HuH-7.5 (cell line): ENCODE results near the gene MSI2.

Experiments
- DNase-seq: peaks from one replicate; pipeline ENCODE4 v3.0.0; 2011; ENCODE audit warnings: low spot score

Gene MSI2

DNA sequence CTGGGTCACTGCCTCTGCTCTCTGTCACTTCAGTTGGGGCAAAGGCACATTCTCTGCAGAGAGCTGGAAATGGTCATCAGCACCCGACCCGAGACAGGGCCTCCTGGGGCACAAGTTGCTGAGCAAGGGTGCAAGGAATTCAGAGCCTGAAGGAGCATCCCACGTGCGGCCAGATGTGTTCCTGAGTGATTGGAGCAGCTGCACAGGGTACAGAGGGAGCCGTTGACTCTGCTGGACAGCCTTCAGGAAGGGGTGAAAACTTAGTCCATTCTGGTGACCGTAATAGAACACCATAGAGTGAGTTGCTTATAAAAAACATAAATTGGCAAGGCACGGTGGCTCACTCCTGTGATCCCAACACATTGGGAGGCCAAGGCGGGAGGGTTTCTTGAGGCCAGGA, 382.0 kb downstream of the MSI2 start:
- no peak for DNase-seq

DNA sequence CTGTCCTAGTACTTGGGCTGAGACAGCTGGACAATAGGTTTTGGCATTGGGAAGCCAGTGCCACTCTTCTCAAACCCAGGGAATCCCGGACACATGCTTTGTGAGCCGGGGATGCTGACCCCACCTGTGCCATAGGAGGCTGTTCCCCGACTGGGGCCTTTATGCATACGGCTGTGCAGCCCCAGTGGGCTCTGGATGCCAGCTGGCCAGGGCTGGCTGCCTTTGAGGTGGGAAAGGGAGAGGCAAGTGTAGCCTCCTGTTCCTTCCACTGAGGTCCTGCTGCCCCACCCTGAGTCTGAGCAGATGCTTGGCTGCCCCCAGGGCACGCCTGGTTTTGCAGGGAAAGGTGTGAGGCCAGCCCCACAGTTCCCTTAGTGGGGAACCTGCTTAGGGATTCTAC, 383.1 kb downstream of the MSI2 start:
- no peak for DNase-seq

DNA sequence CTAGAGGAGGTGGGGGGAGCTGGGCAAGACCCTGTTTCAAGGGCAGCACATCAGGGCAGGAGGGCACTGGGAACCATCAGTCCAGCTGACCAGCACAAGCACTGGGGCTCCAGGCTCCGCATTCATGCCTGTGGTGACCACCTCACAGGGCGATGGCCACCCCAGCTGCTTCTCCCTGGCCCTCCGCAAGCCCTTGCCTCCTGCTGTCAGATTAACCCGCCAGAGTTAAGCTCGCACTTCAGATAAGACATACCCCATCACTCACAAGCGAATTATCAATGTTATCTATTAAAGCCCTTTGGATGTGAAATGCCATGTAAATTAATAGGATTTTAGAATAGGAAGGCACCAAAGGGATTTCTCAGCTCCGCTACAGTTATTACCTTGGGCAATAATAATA, 383.8 kb downstream of the MSI2 start:
- no peak for DNase-seq

DNA sequence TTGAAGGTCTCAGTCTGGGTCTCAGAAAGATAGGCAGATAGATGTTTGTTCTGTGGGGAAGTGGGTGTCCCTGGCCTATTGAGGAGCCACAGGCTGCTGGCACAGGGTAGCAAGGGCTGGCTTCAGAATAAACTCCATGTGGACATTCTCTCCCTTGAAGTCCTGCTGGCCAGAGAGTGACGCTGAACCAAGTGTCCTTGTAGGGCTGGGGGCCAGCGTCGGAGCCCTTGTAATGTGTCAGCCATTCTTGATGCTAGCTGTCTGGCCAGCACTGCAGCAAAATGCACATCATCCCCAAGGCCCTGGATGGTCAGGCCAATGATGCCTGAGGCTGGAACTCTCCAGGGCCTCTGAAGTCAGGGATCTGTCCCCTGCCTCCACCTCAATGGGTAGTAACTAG, 385.4 kb downstream of the MSI2 start:
- no peak for DNase-seq

DNA sequence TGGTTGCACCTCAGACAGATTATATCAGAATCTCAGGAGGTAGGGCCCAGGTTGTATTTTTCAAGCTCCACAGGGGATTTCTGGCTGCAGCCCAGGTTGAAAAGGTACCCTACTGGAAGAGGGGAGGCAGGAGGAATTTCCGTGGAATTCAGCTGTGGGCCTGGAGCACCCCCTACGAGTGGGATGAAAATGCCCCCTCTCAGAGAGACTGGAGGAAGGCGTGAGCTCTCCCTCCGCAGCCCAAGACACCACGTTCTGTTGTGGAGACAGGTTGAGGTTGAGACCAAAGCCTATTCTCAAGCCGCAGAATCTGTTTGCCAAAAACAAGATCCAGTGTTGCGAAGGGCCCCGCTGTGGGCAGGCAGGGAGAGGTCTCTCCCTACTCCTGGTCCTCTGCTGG, 386.7 kb downstream of the MSI2 start:
- DNase-seq: no peak

DNA sequence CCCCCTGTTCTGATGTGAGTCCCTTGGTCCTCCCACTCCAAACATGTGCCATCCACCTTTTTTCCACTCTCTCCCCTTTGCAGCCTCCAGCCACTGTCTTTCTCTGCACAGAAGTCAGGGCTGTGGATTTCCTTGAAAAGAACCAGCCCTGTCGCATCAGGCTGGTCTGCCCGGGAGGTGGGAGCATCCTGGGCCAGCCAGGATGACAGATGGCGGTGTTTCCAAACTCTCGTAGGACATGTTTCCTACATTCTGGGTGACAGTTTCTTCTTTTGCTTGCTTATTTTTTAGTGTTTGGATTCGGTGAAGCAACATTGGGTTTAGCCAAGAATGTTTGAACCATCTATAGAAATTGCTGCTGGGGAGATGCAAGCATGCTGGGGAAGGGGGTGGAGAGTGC, 388.0 kb downstream of the MSI2 start:
- no peak for DNase-seq

DNA sequence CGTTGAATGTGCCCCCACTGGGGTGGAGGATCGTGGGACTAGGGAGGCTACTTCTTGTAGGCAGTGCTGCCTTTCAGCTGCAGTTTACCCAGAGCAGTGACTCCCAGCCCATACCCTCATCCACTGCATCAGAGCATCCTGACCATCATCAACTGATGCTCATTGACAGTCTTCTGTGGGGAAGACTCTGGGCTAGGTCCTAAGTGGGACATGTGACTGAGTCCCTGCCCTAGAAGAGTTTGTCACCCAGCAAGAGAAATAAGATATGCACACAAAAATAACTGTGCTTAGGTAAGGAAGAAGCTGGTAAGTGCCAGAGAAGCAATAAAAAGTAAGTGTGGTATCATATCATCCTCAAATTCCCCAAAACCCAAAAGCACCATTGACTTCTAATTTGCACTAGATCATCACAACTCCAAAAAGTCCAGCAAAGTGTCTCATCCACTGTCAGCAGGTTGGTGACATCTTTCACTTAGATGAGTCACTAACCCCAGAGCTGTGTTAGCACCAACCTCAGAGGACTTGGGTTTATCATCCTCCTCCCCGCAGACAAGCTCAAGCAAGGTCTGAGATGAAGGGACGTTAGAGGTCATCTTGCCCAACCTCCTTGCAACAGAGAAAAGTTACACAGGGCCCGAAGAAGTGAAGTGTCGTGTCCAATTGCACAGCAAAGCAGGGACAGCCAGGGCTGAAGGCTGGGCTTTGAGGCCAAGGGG, 389.8 kb downstream of the MSI2 start:
- no peak for DNase-seq

DNA sequence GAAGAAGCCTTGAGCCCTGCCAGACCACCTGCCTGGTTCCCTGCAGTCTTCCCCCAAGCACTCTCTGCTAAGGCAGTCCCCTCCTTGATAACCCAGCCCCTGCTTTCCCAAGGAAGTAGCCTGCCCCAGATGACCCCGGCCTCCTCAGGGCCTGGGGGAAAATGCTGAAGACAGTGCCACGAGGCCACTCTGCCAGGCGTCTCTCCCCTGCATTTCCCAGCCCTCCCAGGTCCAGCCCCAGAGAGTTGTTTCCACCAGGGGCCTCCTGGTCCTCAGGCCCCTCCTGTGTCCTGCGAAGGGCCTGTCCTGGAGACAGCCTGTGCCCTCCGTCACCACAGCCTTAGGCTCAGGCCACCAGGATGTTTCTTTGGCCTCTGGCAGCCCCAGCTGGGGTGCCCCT, 392.4 kb downstream of the MSI2 start:
- no peak for DNase-seq

DNA sequence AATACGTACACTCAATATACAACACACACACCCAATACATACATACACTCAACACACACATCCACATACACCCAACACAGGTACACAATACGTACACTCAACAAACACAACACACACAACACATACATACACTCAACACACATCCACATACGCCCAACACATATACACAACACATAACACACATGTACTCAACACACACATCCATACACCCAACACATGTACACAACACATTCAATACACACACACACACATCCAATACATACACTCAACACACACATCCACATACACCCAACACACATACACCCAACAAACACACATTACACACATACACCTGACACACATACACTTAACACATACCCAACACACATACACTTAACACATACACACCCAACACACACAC, 392.9 kb downstream of the MSI2 start:
- DNase-seq: no peak

DNA sequence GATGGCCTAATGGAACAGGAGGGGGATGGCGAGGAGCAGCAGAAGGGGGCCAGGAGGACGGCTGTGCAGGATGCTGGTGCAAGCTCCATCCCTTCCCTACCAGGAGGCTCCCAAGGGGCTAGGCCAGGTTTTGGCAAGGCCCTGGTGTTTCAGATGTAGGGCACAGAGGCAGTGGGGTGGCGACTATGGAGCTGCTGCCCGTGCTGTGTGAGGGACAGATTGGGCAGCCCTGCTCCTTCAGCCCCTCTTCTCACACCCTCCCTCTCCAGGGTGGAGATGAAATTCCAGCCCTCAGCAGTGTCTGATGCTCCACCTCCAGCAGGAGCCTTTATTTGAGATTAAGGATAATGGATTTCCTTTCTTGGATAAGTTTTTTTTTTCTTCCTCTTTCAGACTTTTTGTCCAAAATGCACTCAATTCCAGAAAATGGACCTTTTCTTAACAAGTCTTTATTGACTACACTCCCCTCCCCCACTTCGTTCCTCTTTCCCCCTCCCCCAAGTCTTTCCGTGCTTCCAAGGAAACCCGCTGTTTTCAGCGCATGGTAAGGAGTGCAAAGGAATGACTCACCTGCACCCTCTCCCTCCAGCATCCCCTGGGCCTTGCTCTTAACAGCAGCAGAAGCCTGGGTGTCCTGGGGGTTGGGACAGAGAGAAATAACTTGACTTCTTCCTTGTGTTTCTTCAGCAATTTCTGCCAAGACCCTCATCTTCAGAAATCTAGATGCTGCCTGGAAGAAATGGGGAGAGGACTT, 393.6 kb downstream of the MSI2 start:
- no peak for DNase-seq

DNA sequence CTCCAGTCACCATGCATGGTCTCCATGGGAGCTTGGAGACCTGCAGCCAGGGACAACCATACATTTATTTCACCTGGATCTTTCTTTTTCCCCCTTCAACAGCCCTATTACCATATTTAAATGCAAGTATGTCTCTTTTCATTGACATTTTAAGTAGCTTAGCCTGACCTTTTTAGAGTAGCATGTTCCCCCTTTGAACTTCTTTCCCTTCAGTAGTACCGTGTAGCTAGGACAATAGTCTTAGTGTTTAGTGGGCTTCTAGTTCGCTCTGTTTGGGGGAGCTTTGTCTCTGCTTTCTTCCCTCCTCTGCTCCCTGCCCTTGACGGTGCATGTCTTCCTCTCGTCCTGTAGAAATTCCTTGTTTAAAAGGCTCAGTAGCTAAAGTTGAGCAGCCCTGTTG, 394.2 kb downstream of the MSI2 start:
- DNase-seq: no peak

DNA sequence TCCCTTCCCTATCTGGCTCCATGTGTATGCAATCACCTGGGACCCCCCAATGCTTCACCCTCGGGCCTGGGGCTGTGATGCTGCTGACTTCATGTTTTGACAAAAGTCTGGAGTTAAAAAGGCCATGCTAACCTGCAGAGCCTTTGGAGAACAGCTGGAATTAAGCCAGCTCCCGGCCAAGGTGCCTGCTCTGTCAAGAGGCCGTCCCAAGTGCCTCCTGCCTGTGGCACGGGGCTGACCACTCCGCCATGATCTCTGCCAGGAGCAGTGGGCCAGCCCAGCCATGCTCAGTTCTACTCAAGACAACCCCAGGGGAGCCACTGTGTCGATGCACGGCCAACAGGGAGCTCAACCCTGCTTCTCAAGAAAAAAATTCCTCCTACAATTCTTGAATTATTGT, 395.1 kb downstream of the MSI2 start:
- no peak for DNase-seq

DNA sequence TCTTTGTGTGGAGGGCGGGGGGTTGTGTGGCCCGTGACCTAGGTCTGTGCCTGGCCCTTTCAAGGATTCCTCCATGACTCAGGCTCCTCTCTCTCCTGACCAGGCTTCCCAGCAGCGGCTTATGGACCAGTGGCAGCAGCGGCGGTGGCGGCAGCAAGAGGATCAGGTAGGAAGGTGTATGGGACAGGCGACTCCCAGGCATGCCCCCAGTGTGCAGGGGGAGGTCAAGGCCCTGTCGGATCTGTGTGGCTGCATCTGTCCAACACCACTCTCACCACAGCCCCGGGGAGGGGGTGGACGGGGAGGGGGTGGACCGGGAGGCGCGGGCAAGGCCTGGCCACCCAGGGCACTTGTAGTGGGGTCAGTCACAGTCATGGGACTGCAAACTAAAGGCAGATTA, 395.7 kb downstream of the MSI2 start:
- no peak for DNase-seq

DNA sequence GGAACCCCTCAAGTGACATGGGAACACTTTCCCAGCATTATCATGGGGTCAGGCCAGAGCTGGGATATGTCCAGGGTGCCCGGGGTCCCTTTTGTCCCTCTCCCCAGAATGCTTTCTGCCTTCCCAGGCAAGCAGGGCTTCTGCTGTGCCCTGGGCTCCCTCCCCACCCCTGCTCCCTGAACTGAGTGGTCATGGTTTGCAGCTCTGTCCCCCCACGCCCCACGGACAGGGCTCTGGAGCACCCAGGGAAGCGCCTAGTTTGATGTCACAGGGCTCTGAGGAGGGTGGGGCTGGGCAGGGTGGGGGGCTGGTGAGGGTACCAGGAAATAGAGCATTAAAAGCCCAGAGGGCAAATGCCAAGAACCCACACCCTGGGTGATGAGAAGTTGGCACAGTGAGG, 396.5 kb downstream of the MSI2 start:
- DNase-seq: no peak

DNA sequence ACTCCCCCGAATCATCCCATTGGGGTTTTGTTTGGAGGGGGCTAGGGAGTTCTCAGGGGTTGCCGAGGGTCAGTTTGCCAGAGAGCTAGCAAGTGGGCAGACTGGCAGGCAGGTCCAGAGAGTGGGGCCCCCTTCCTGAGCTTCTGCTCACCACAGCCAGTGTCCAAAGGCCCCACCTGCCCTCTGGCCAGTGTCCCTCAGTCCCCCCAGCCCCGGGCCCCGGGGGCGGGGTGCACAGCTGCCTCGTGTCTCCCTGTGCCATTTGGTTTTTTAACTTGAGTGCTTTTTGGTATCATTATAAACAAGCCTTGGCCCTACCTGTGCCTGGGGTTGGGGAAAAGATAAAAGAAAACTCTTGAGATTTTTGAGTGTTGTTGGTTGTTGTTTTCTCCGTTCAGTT, 397.0 kb downstream of the MSI2 start:
- DNase-seq: no peak

DNA sequence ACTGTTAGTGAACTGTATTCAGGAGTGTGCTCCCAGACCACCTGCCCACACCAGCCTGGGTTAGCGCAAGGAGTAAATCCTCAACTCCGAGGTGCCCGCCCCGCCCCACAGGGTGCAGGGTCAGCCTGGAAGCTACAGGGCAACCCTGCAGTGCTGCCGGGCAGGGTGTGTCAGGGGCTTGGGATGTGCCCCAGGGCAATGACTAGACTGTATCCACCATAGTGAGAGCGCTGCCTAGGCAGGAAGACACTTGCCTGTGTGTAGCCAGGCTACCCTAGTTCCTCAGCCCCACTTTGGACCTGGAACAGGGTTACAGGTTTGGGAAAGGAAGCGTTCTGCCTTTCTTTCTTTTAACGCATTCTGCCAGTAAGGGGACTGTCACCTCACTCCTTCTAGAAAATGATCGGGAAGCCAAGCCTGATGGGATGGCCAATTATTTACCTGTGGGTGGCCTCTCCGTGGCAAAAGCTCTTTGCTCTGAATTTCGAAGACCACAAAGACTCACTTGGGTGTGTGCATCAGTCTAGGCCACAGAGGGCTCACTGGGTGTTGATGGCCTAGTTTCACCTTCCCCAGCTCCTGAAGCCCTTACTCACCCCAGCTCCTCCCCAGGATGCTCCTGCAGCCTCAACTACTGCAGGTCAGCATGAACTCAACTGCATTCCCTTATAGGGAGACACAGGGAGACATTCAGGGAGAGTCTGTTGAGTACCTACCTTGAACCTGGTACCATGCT, 397.9 kb downstream of the MSI2 start:
- no peak for DNase-seq

DNA sequence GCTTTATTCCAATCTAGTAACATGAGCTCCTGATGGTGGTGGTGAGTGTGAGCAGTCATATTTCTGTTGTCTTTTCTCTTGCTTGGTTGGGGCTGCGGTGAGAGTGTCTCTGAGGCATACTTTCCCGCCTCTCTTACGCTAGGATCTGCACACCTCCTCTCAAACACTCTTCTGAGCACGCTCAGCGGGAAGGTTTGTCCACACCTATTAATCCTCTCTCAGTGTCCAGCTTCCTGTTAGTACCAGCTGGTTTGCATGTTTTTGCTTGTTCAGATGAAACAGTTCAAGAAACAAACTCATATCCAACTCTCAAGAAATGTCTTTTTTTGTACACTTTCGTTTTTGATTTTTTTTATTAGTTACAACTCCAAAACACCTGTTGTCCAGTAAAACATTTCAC, 399.2 kb downstream of the MSI2 start:
- no peak for DNase-seq

DNA sequence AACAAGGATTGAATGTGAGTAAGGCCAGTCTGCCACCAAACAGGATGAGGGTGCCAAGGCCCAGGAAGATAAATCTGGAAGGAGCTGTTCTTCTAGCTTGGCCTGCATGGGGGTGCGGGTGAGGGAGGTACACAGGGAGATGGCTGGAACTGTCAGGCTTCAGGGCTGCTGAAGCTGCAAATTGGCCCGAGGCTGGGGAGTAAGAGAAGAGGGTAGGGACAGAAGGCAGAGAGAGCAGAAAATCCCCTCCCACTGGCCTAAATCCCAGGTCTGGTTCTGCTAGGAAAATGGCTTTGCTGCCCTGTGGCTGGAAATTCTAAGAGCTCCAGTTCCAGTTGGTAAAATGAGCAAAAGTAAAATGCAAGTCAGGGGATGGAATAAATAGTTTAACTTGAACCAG, 400.9 kb downstream of the MSI2 start:
- DNase-seq: no peak

DNA sequence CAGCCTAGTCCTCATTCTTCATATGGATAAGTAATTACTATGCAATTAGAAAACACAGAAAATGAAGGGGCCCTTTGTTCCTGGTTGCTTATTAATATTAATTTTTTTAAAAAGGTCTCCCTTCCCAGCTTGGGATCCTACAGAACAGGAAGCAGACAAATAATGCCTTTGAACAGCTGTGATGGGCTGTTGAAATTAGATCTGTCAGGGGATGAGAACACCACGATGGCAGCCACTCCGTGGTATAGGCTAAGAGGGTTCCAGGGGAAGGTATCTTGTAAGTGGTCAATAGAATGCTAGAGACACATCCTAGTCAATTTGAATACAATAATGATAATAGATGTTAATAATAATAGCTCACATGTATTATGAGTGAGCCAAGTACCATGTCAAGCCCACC, 405.7 kb downstream of the MSI2 start:
- DNase-seq: no peak

DNA sequence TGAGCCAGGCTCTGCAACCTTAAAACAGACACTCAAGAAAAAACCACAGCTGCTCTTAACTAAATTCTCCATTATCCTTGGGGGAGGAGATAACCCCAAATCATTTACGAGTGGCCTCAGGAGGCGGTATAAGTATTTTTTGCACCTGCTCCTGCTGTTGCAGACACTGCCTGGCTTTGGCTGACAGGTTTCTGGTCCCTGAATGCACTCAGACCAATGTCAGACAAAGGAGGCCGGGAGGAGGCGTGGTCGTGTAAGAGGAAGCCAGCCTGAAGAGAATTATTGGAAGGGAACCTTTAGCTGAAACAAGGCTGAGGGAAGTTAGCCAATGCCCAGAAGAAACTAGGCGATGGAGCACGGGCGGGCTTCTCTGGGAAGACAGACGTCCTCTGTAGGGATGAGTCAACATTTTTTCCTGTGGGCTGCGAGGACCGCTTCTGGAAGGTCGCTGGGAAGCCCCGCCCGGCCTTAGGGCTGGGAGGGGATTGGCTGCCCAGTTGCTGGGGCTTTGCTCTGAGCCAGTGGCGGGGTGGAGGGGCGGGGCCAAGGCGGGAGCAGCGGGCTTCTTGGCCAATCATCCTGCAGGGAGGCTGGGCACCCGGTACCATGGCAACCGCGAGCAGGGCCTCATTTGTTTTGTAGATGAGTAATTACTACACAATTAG, 406.5 kb downstream of the MSI2 start:
- peak; percentile 54 for DNase-seq

DNA sequence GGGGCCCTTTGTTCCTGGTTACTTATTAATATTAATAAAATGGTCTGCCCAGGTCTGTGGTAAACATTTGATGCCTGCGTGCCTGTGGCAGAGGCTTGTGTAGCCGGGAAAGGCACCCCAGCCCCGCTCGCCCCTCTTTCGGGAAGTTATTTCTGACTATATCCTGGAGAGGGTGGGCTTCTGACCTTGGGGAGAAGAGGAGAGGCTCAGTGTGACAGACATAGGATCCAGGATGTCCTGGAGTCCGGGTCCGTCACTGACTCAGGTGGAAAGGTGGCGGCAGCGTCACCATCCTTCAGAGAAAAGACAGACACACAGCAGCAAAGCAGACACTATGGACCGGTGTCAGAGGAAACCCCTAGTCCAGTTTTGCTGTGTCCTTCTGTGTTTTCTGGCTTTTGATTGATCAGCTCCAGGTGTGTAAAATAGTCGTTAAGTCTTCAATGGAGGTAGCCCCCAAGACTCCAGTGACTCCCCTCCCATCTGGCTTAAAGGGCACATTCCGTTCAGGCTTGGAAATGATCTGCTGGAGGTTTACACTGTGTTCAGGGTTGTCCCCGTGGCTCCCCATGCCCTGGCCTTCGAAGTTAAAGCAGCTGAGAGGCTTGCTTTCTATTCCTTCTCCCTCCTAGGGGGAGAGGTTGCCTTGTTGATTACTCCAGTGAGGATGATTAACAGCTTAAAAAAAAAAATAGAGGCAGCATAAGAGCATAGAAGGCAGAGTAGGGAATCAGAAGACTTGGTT, 407.2 kb downstream of the MSI2 start:
- DNase-seq: no peak

DNA sequence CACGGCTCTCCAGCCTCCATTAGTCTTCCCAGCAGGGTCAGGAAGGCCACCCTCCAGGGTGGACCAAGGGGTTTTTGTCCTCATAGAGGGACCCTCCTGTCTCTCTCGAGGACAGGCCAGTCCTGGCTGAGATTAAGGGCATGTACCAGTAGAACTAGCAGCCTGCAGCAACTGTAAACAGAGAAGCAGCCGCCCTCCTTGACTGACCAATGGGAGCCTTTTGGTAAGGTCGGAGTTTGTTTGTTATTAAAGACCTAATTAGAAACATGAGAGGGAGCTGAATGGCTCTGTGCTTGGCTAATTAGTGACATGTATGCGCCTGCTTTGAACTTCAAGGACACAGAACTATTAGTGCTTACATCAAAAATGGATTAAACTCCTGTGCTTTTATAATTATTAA, 408.8 kb downstream of the MSI2 start:
- no peak for DNase-seq
